HG03159 (cell line): ENCODE results near the gene VSTM5.
"Not testable (repeated sequence)": the region's sequence is repeated elsewhere in the genome, so short reads cannot be mapped to it uniquely, and the experiment has no call there.

Source experiments
- ATAC-seq: cut with Tn5 transposase; IDR thresholded peaks from one replicate; pipeline ENCODE4 v1.9.1; 2021; ENCODE audit warnings: mild to moderate bottlenecking, moderate library complexity; ENCODE audit not compliant: unreplicated experiment

Gene VSTM5

DNA sequence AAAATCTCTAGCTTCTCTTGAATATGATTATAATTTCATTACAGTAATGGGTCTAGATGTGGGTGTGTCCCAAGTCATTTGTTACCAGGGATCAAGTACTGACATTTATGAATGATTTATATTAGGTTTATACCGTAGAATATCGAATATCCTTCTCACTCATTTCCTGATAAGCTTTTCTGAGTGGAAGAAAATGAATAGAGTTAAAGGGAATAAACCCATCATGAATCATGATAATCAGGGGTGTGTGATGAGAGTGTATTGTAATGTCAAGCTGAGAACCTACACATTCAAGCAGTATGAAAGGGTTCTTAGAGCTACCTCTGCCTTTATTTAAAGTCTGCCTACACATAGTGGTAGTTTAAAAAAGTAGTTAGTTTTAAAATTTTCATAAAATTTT is 49.1 kb downstream of the VSTM5 start:
- no peak for ATAC-seq

GRCh38 chr11:93796441-93797231 is 53.8 kb downstream of the VSTM5 start:
- ATAC-seq = no peak

GRCh38 chr11:93791493-93791892 is 58.9 kb downstream of the VSTM5 start:
- ATAC-seq = no peak

DNA sequence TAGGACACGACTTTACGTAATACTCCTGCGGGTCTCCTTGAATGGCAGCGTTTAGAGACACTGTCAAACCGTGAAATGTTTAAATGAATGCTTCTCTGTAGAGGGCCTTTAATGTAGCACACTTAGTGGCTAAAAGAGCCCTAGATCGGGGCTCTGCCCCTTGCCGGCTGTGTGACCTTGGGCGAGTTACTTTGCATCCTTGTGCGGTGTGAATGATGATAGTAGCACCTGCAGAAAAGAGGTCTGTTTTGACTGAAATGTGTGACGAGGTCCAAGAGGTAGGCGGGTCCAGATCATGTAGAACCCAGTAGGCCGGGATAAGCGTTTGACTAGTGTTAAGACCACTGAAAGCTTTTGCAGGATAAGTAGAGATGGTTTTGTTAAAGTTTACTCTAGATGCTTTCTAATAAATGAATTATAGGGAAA is 65.5 kb downstream of the VSTM5 start:
- peak; percentile 33 for ATAC-seq

GRCh38 chr11:93784145-93784934 is 66.1 kb downstream of the VSTM5 start, which contains the start of gene MED17:
MED17 (plus strand) TSS chr11:93784282; CDS start chr11:93784514, 232 bp downstream.
- peak; percentile 97 for ATAC-seq

DNA sequence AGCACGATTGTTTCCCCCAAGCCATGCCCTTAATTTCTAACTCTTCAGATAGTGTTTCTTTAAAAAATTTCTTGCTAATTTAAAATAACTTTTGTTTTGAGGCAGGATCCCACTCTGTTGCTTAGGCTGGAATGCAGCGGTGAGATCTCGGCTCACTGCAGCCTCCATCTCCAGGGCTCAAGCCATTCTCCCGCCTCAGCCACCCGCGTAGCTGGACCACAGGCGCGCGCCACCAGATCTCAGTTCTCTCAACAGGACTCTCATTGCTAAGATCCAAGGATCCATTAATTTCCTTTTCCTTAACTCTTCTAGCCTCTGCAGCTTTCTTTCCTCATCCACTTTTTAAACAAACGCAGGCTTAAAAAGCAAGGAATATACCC is 66.7 kb downstream of the VSTM5 start:
- peak; percentile 41 for ATAC-seq

GRCh38 chr11:93783362-93783761 is 67.1 kb downstream of the VSTM5 start:
- no peak for ATAC-seq

- ATAC-seq = no peak
Measured at GRCh38 chr11:93775289-93775688, 75.1 kb downstream of the VSTM5 start.

DNA sequence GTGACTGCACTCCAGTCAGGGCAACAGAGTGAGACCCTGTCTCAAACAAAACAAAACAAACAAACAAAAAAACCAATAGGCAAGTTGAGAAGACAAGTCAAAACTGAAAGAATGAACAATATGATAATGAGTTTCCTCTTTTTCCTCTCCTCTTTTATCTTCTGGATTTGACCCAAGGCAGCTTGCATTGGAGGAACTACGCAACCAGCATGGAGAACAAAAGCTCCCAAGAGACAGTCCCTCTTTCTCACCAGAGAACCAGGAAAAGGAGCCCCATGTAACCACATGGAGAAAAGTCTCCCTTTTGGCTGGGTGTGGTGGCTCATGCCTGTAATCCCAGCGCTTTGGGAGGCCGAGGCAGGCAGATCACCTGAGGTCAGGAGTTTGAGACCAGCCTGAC is 75.9 kb downstream of the VSTM5 start:
- not testable (repeated sequence) for ATAC-seq

DNA sequence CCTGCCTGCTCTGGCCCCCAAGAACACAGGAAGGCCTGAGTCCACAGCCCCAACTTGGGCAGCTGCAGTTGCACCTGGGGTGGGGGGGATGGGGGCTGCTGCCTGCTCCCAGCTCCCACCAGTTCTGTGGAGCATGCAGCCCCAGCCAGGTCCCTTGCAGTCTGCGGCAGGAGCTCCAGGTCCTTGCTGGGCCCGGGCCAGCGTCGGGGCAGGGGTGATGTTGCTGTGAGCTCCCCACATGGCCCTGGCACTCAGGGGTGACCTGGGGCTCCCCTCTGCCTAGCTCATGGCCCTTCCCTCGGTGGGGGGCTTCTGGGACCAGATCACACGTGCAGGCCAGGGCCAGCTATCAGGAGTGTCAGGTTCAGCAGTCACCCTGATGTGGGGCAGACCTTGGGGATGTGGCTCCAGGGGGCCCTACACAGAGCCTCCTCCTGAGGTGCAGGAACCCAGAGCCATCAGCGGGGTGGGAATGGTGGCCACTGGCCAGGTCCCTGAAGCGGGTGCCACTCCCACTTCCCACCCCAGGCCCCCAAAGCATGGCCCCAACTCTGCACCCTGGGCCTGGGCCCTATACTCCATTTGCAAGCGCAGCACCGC is 76.7 kb downstream of the VSTM5 start:
- no peak for ATAC-seq

- ATAC-seq = no peak
Measured at GRCh38 chr11:93773045-93773477, 77.4 kb downstream of the VSTM5 start.

DNA sequence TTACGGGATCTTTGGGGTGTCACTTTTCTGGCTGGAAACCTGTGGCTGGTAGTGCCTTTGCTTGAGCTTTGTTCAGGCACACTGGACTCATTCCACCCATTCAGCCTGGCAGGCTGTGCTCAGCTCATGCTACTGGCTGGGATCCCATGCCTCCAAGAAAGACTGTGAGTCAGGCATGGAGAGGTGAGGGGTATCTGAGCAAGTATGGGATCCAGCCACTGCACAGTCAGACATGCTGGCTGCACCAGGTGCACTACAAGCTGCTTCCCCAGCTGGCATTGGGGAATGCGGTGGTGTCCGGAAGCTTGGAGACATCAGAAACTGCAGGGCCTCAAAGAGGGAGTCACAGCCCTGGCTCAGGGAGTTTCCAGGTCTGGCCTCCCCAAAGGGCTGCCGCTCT is 78.3 kb downstream of the VSTM5 start:
- no peak for ATAC-seq

GRCh38 chr11:93770160-93770559 is 80.3 kb downstream of the VSTM5 start:
- ATAC-seq = no peak
